SK-MEL-5 (cell line): ENCODE results near the gene LIN52. TPM values are rescaled to one million over a fixed set of nuclear protein-coding genes. Genes with fewer than 3 reads are reported as not detected.
"Not testable (repeated sequence)": the region's sequence is repeated elsewhere in the genome, so short reads cannot be mapped to it uniquely, and the experiment has no call there.

Source experiments
- DNase-seq: peaks from one replicate; pipeline ENCODE4 v3.0.0-alpha.2; 2016; ENCODE audit warnings: low read depth, low spot score
- in situ Hi-C: cut with HindIII; loops from 2 replicates; pipeline ENCODE4 v1.10.0; 2016; ENCODE audit warnings: low sequenced_read_pairs, high pct_unique_total_duplicates, low pct_unique_long_range_greater_than_20kb
- total RNA-seq: library from RNA; depleted of rRNA; stranded (reverse); fragments of >200 nt; shearing (Covaris generic); gene quantifications from 2 replicates; pipeline ENCODE4 v1.2.3, GENCODE V29; 2014

LIN52 gene
- total RNA-seq, 1 experiment from 2014 or later, result 11.8 TPM

- in situ Hi-C loops, result no loop called here
- peak; percentile 19 for DNase-seq
Observed at GRCh38 chr14:74085047-74085637, 386 bp downstream of the LIN52 start.

- no peak for DNase-seq
- in situ Hi-C loops, result no loop called here
Observed at GRCh38 chr14:74085828-74086227, 1.1 kb downstream of the LIN52 start.

- no peak for DNase-seq
- in situ Hi-C loops, result no loop called here
Observed at GRCh38 chr14:74089251-74090020, 4.7 kb downstream of the LIN52 start.

- in situ Hi-C loops, result loop anchor here (25.0 kb wide), 1 partner anchor 182 kb away; no protein-coding TSS in a partner anchor
- no peak for DNase-seq
Observed at GRCh38 chr14:74105381-74105780, 20.6 kb downstream of the LIN52 start.

- DNase-seq, result no peak
- in situ Hi-C loops, result loop anchor here (25.0 kb wide), 1 partner anchor 178 kb away; no protein-coding TSS in a partner anchor
Observed at GRCh38 chr14:74109369-74109768, 24.6 kb downstream of the LIN52 start.

- DNase-seq, result peak; percentile 72
- in situ Hi-C loops, result loop anchor here (25.0 kb wide), 1 partner anchor 176 kb away; no protein-coding TSS in a partner anchor
Observed at GRCh38 chr14:74111395-74112216, 26.9 kb downstream of the LIN52 start.

- in situ Hi-C loops, DNase-seq: not testable (repeated sequence)
Observed at GRCh38 chr14:74125487-74125886, 40.7 kb downstream of the LIN52 start.

- in situ Hi-C loops, result no loop called here
- DNase-seq, result no peak
Observed at GRCh38 chr14:74126315-74127013, 41.7 kb downstream of the LIN52 start.

GRCh38 chr14:74127634-74128033 is 42.9 kb downstream of the LIN52 start:
- no peak for DNase-seq
- in situ Hi-C loops, result no loop called here

- in situ Hi-C loops, result no loop called here
Observed at GRCh38 chr14:74133833-74134481, 49.2 kb downstream of the LIN52 start.

GRCh38 chr14:74134484-74134883 is 49.7 kb downstream of the LIN52 start:
- no peak for DNase-seq
- in situ Hi-C loops, result no loop called here

More at GRCh38 chr14:74133833-74134481, 49.2 kb downstream of the LIN52 start:
- no peak for DNase-seq

GRCh38 chr14:74135426-74135825 is 50.7 kb downstream of the LIN52 start:
- in situ Hi-C loops, result no loop called here
- no peak for DNase-seq

- no peak for DNase-seq
- in situ Hi-C loops, result no loop called here
Observed at GRCh38 chr14:74140374-74140850, 55.7 kb downstream of the LIN52 start.

GRCh38 chr14:74141703-74142102 is 56.9 kb downstream of the LIN52 start:
- in situ Hi-C loops, result no loop called here
- peak; percentile 68 for DNase-seq

GRCh38 chr14:74142523-74142922 is 57.8 kb downstream of the LIN52 start:
- no peak for DNase-seq
- in situ Hi-C loops, result no loop called here

GRCh38 chr14:74144789-74145188 is 60.0 kb downstream of the LIN52 start:
- peak; percentile 39 for DNase-seq
- in situ Hi-C loops, result no loop called here

- DNase-seq, result no peak
- in situ Hi-C loops, result no loop called here
Observed at GRCh38 chr14:74147571-74147970, 62.8 kb downstream of the LIN52 start.
